K562 (cell line): ENCODE data around the gene LRCH1. TPM values are rescaled to one million over a fixed set of nuclear protein-coding genes. Genes with fewer than 3 reads are reported as not detected.

Source experiments
- EGR1 ChIP-seq: fragments of 450-650 bp; conservative IDR thresholded peaks from 2 replicates; pipeline ENCODE4 v1.6.1; 2017; ENCODE audit warnings: mild to moderate bottlenecking
- EHMT2 ChIP-seq: fragments of 450-650 bp; IDR thresholded peaks from 2 replicates; pipeline ENCODE4 v1.6.1; 2018; ENCODE audit warnings: antibody characterized with exemption
- ETV5 ChIP-seq: sonication (generic); formaldehyde crosslinking; IDR thresholded peaks from 2 replicates; pipeline ENCODE4 v1.4.0; 2020; ENCODE audit warnings: low read depth, mild to moderate bottlenecking, missing genetic modification reagents
- FOXP1 ChIP-seq: sonication (generic); formaldehyde crosslinking; IDR thresholded peaks from 2 replicates; pipeline ENCODE4 v1.8.0; 2022; ENCODE audit warnings: mild to moderate bottlenecking, missing genetic modification reagents
- HSF4 ChIP-seq: fragments of 250-450 bp; sonication (Bioruptor Pico); IDR thresholded peaks from 2 replicates; pipeline ENCODE4 v2.1.2; 2022; ENCODE audit warnings: mild to moderate bottlenecking, moderate library complexity, borderline replicate concordance
- L3MBTL2 ChIP-seq: fragments of 450-650 bp; IDR thresholded peaks from 2 replicates; pipeline ENCODE4 v1.6.1; 2016; ENCODE audit warnings: mild to moderate bottlenecking, moderate library complexity
- SP2 ChIP-seq: IDR thresholded peaks from 2 replicates; pipeline ENCODE4 v1.6.1; 2011; ENCODE audit warnings: mild to moderate bottlenecking, low read depth, low read length, moderate library complexity; ENCODE audit not compliant: poor library complexity, severe bottlenecking; ENCODE audit errors: extremely low read depth
- SRF ChIP-seq, 2 experiments: fragments of 250-450, 450-650 bp in 1 of 2; sonication (Bioruptor Pico) in 1 of 2; sonication (generic) in 1 of 2; formaldehyde crosslinking; IDR thresholded peaks; 2 replicates each; pipeline versions ENCODE4 v1.5.0 to v1.5.1; 2020 to 2022; ENCODE audit warnings: mild to moderate bottlenecking in 1 of 2, missing genetic modification reagents in 1 of 2
- TRIM25 ChIP-seq: fragments of 450-650 bp; IDR thresholded peaks from 2 replicates; pipeline ENCODE4 v1.7.0; 2016; ENCODE audit warnings: borderline replicate concordance
- U2AF1 ChIP-seq: fragments of 200-400 bp; formaldehyde crosslinking; optimal IDR thresholded peaks from 2 replicates; pipeline ENCODE3; 2017; ENCODE audit warnings: mild to moderate bottlenecking, low read depth, low read length, moderate library complexity
- U2AF2 ChIP-seq: fragments of 200-400 bp; formaldehyde crosslinking; optimal IDR thresholded peaks from 2 replicates; pipeline ENCODE3; 2017; ENCODE audit warnings: low read depth, mild to moderate bottlenecking, low read length
- ZNF212 ChIP-seq: fragments of 450-650 bp; formaldehyde crosslinking; IDR thresholded peaks from 2 replicates; pipeline ENCODE4 v1.4.0; 2020; ENCODE audit warnings: mild to moderate bottlenecking
- ZNF224 ChIP-seq: sonication (generic); formaldehyde crosslinking; IDR thresholded peaks from 2 replicates; pipeline ENCODE4 v1.8.0; 2022; ENCODE audit warnings: mild to moderate bottlenecking, missing genetic modification reagents
- ZNF696 ChIP-seq: fragments of 250-450 bp; sonication (Bioruptor Pico); conservative IDR thresholded peaks from 2 replicates; pipeline ENCODE4 v1.4.0; 2020; ENCODE audit warnings: mild to moderate bottlenecking, moderate library complexity
- polyA plus RNA-seq, 8 experiments: library from polyadenylated mRNA; depleted of rRNA in 4 of 8; stranded (reverse) in 5 of 8; unstranded in 3 of 8; fragments of >200 nt; fragmentation: Nextera tagmentation in 2 of 8; fragmentation: Illumina TruSeq in 1 of 8; extraction: Ambion mirVana in 2 of 8; extraction: Trizol in 1 of 8; gene quantifications; 2 replicates each; pipeline versions ENCODE4 v1.2.1 to v1.2.3, GENCODE V29; 2011 to 2014; ENCODE audit warnings: inconsistent platforms in 1 of 8, missing spikeins in 1 of 8
- total RNA-seq, 7 experiments: library from RNA; depleted of rRNA in 6 of 7; stranded (reverse); fragments of >200 nt in 6 of 7; fragmentation: Illumina TruSeq in 2 of 7; extraction: Trizol in 2 of 7; gene quantifications; 2 replicates each; pipeline versions ENCODE4 v1.2.1 to v1.2.3, GENCODE V29; 2011 to 2021; ENCODE audit warnings: low replicate concordance in 1 of 7
- TF ChIP-seq, protein P1 (sequence below): sonication (generic); formaldehyde crosslinking; IDR thresholded peaks from 2 replicates; pipeline ENCODE4 v1.8.1; 2023; ENCODE audit warnings: mild to moderate bottlenecking, missing genetic modification reagents

The LRCH1 gene
- total and polyA plus RNA-seq, 9 of the 15 experiments (the other 6 are each of a cell fraction or from before 2014, with no cell fraction given) = 1.1 to 6.8 (median 3.7) TPM

GRCh38 chr13:46553886-46554858 is 1.2 kb downstream of the LRCH1 start (continued):
- TF ChIP-seq, protein P1, sequence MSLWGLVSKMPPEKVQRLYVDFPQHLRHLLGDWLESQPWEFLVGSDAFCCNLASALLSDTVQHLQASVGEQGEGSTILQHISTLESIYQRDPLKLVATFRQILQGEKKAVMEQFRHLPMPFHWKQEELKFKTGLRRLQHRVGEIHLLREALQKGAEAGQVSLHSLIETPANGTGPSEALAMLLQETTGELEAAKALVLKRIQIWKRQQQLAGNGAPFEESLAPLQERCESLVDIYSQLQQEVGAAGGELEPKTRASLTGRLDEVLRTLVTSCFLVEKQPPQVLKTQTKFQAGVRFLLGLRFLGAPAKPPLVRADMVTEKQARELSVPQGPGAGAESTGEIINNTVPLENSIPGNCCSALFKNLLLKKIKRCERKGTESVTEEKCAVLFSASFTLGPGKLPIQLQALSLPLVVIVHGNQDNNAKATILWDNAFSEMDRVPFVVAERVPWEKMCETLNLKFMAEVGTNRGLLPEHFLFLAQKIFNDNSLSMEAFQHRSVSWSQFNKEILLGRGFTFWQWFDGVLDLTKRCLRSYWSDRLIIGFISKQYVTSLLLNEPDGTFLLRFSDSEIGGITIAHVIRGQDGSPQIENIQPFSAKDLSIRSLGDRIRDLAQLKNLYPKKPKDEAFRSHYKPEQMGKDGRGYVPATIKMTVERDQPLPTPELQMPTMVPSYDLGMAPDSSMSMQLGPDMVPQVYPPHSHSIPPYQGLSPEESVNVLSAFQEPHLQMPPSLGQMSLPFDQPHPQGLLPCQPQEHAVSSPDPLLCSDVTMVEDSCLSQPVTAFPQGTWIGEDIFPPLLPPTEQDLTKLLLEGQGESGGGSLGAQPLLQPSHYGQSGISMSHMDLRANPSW (CRISPR knock-in tag) = no peak
- TF ChIP-seq TRIM25 (no peak), ETV5 (CRISPR knock-in tag) (peak; percentile 57), FOXP1 (CRISPR knock-in tag) (no peak), U2AF1 (no peak), ZNF696 (CRISPR knock-in tag) (no peak), U2AF2 (no peak), ZNF224 (no peak), HSF4 (CRISPR knock-in tag) (no peak), L3MBTL2 (no peak), SP2 (no peak), EHMT2 (no peak), EGR1 (peak; percentile 64), ZNF212 (no peak), SRF (CRISPR knock-in tag; IDR thresholded peaks at IDR 0.05) (no peak)
